ENCODE results near the gene STK38L.

DNA sequence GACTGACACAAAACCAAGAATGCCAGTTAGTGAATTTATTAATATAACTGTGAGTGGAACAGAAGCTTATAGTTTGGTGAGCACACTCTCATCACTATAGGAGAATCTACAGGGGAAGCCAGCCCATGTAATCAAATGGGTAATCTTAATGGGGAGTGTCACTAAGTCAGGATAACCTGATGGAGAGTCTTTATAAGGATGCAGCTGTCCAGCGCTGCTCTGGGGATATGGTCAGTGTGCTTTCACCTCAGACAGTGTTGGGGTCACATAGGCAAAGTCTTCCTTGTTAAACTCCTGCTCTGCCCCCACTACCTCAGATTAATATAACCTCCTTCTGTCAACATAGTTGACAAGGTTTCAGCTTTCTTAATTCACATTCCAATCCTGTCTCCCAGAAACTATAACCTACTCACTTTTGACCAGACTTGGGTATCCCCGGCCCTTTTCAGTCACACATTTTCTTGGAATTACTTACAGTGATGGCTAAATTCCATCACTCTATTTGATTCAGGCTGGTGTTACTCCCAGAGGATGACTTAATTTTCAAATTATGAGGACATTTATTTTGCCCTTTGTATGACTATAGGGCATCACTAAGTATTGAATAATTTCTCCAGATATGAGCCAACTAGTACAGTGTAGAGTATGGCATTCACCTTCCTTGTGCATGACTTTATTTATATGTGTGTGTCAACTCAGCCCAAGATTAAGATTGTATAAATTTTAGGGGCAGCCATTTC lies 13.2 kb downstream of the STK38L start:
- no peak for TF ChIP-seq POLR2A (IDR thresholded peaks at IDR 0.05)
- no peak for TF ChIP-seq CTCF (IDR thresholded peaks at IDR 0.05)

Data from adrenal gland (tissue), 5 donors.